Measurements from ENCODE around the gene PALB2. TPM values are rescaled to one million over a fixed set of nuclear protein-coding genes. Genes with fewer than 3 reads are reported as not detected.

PALB2 gene
- total and polyA plus RNA-seq, 9 of the 15 experiments (the other 6 are each of a cell fraction or from before 2014, with no cell fraction given): 7.0 to 25.8 (median 15.2) TPM

GRCh38 chr16:23678430-23679273 is 37.5 kb upstream of the PALB2 start, which contains the start of gene PLK1 (continued):
- TF ChIP-seq ETV6 (IDR thresholded peaks at IDR 0.05; ENCODE audit: borderline replicate concordance in 1 of 2, low read depth in 2 of 2, low read length in 1 of 2) (no peak), ETV6 (CRISPR knock-in tag; IDR thresholded peaks at IDR 0.05; ENCODE audit: borderline replicate concordance) (0 out of 2 replicates have a peak, but pooled peaks have one; percentile 11), NR2C1 (IDR thresholded peaks at IDR 0.05) (no peak), NR2C1 (tag; IDR thresholded peaks at IDR 0.05) (no peak; the same call in 1 of the 2 replicates), ZNF133 (CRISPR knock-in tag; IDR thresholded peaks at IDR 0.05) (no peak), GTF2B (IDR thresholded peaks at IDR 0.05; ENCODE audit: extremely low read depth, insufficient read length) (no peak), MCM3 (IDR thresholded peaks at IDR 0.05) (no peak), MECOM (CRISPR knock-in tag; IDR thresholded peaks at IDR 0.05) (no peak), PATZ1 (CRISPR knock-in tag; IDR thresholded peaks at IDR 0.05; ENCODE audit: borderline replicate concordance) (no peak), HBP1 (CRISPR knock-in tag; IDR thresholded peaks at IDR 0.05) (no peak), SMARCA4 (IDR thresholded peaks at IDR 0.05) (no peak), SMAD4 (CRISPR knock-in tag; conservative IDR thresholded peaks at IDR 0.05) (no peak; the same call in 1 of the 2 replicates), PHF20 (IDR thresholded peaks at IDR 0.05; ENCODE audit: partially characterized antibody) (no peak), ZBTB1 (CRISPR knock-in tag; IDR thresholded peaks at IDR 0.05; ENCODE audit: borderline replicate concordance, low read depth) (no peak), HNRNPK (IDR thresholded peaks at IDR 0.05; ENCODE audit: low read depth, low read length, poor library complexity, severe bottlenecking) (no peak), SMARCB1 (IDR thresholded peaks at IDR 0.05; ENCODE audit: insufficient read length, low read depth) (no peak), NR2C2 (CRISPR knock-in tag; IDR thresholded peaks at IDR 0.05) (0 out of 2 replicates have a peak, but pooled peaks have one; percentile 8), NR2C2 (tag; IDR thresholded peaks at IDR 0.05) (peak; percentile 47), DACH1 (IDR thresholded peaks at IDR 0.05; ENCODE audit: partially characterized antibody) (no peak), NELFE (IDR thresholded peaks at IDR 0.05; ENCODE audit: insufficient read depth, insufficient read length) (no peak), ZNF408 (CRISPR knock-in tag; IDR thresholded peaks at IDR 0.05; ENCODE audit: low read depth) (no peak)
- TF ChIP-seq, protein P1, sequence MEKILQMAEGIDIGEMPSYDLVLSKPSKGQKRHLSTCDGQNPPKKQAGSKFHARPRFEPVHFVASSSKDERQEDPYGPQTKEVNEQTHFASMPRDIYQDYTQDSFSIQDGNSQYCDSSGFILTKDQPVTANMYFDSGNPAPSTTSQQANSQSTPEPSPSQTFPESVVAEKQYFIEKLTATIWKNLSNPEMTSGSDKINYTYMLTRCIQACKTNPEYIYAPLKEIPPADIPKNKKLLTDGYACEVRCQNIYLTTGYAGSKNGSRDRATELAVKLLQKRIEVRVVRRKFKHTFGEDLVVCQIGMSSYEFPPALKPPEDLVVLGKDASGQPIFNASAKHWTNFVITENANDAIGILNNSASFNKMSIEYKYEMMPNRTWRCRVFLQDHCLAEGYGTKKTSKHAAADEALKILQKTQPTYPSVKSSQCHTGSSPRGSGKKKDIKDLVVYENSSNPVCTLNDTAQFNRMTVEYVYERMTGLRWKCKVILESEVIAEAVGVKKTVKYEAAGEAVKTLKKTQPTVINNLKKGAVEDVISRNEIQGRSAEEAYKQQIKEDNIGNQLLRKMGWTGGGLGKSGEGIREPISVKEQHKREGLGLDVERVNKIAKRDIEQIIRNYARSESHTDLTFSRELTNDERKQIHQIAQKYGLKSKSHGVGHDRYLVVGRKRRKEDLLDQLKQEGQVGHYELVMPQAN (IDR thresholded peaks at IDR 0.05; ENCODE audit: borderline replicate concordance): peak; percentile 66; the same call in 1 of the 2 replicates

Data from K562 (cell line).